Fibroblast of lung (primary cell): ENCODE measurements around the gene FYN.

Experiments
- CTCF ChIP-seq, 2 donors: IDR thresholded peaks in 1 of 2; conservative IDR thresholded peaks in 1 of 2; 1 replicate in 1 of 2; 2 replicates in 1 of 2; pipeline ENCODE4 v1.5.1; 2011 to 2012; ENCODE audit warnings: low read length in 2 of 2, control low read depth in 1 of 2, inconsistent platforms in 1 of 2, low read depth in 1 of 2, mild to moderate bottlenecking in 1 of 2
- EZH2 ChIP-seq: IDR thresholded peaks from 2 replicates; pipeline ENCODE4 v1.5.1; 2012; ENCODE audit warnings: low read length, control low read depth, mild to moderate bottlenecking; ENCODE audit errors: missing control alignments

- TF ChIP-seq CTCF (conservative IDR thresholded peaks at IDR 0.05 in 1 of 2, IDR thresholded peaks at IDR 0.05 in 1 of 2; ENCODE audit: low read depth in 1 of 2, low read length in 2 of 2) (no peak), EZH2 (no peak)
These were observed 12.2 kb upstream of the FYN start for GRCh38 chr6:111885373-111886027.
